Measurements from ENCODE around the gene CRACDL.

- TF ChIP-seq CTCF (IDR thresholded peaks at IDR 0.05; ENCODE audit: extremely low read depth in 1 of 2, insufficient read depth in 1 of 2, low read depth in 1 of 2, low read length in 2 of 2), result no peak
- TF ChIP-seq POLR2A (IDR thresholded peaks at IDR 0.05; ENCODE audit: low read depth, low read length), result no peak
- TF ChIP-seq EZH2 (IDR thresholded peaks at IDR 0.05; ENCODE audit: borderline replicate concordance, low read depth, low read length, severe bottlenecking), result no peak
- TF ChIP-seq MAX (IDR thresholded peaks at IDR 0.05; ENCODE audit: insufficient read depth, insufficient read length), result no peak
- no peak for TF ChIP-seq POLR2AphosphoS5 (IDR thresholded peaks at IDR 0.05; ENCODE audit: insufficient read depth, low read depth, low read length)
- no peak for TF ChIP-seq FOS (IDR thresholded peaks at IDR 0.05; ENCODE audit: borderline replicate concordance, insufficient read depth, low read length)
- TF ChIP-seq JUN (IDR thresholded peaks at IDR 0.05; ENCODE audit: borderline replicate concordance, insufficient read depth, insufficient read length, low read depth), result no peak
- no peak for TF ChIP-seq MYC (IDR thresholded peaks at IDR 0.05; ENCODE audit: low read depth, low read length)
- TF ChIP-seq GATA2 (IDR thresholded peaks at IDR 0.05; ENCODE audit: insufficient read depth, insufficient read length, low read depth, low read length), result no peak
Measured at GRCh38 chr2:98931596-98931995, 4.4 kb downstream of the CRACDL start.
